Testis (tissue), 2 donors: ENCODE measurements around the gene ARHGEF2.

Source experiments
- POLR2A ChIP-seq: fragments of 450-650 bp; IDR thresholded peaks from one replicate; pipeline ENCODE4 v1.6.1; 2017; ENCODE audit warnings: antibody characterized with exemption, mild to moderate bottlenecking, moderate library complexity
- TF ChIP-seq, protein P1 (sequence below), 3 experiments: fragments of 450-650 bp in 2 of 3; fragments of 200-600 bp in 1 of 3; sonication (generic) in 1 of 3; IDR thresholded peaks; one replicate each; pipeline ENCODE4 v1.5.1; 2016 to 2019; ENCODE audit warnings: antibody characterized with exemption in 3 of 3, mild to moderate bottlenecking in 2 of 3, moderate library complexity in 1 of 3

DNA sequence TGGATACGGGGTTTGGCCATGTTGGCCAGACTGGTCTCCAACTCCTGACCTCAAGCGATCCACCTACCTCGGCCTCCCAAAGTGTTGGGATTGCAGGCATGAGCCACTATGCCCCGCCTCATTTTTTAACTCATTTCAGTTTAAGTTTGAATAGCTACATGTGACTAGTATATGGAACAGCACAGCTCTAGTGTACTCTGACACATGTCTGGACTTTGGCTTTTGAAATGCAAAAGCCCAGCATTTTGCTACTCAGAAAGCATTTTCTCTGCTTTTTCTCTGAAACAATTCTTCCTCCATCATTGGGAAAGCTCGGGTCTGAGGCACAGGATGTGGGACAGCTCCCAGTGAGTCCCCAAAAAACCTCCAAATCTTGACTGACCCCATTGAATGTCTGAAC is 46.5 kb upstream of the ARHGEF2 start:
- TF ChIP-seq, protein P1, sequence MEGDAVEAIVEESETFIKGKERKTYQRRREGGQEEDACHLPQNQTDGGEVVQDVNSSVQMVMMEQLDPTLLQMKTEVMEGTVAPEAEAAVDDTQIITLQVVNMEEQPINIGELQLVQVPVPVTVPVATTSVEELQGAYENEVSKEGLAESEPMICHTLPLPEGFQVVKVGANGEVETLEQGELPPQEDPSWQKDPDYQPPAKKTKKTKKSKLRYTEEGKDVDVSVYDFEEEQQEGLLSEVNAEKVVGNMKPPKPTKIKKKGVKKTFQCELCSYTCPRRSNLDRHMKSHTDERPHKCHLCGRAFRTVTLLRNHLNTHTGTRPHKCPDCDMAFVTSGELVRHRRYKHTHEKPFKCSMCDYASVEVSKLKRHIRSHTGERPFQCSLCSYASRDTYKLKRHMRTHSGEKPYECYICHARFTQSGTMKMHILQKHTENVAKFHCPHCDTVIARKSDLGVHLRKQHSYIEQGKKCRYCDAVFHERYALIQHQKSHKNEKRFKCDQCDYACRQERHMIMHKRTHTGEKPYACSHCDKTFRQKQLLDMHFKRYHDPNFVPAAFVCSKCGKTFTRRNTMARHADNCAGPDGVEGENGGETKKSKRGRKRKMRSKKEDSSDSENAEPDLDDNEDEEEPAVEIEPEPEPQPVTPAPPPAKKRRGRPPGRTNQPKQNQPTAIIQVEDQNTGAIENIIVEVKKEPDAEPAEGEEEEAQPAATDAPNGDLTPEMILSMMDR (IDR thresholded peaks at IDR 0.05): no peak
- TF ChIP-seq POLR2A: no peak
